HepG2 (cell line): ENCODE results near the gene ZNF416. TPM values are rescaled to one million over a fixed set of nuclear protein-coding genes. Genes with fewer than 3 reads are reported as not detected.

ENCODE experiments used
- ATM ChIP-seq: fragments of 450-650 bp; IDR thresholded peaks from 2 replicates; pipeline ENCODE4 v1.7.1; 2017; ENCODE audit warnings: mild to moderate bottlenecking, borderline replicate concordance
- GATAD1 ChIP-seq: IDR thresholded peaks from 2 replicates; pipeline ENCODE4 v1.6.1; 2016; ENCODE audit warnings: missing genetic modification reagents, missing compliant biosample characterization
- HNRNPK ChIP-seq: fragments of 200-400 bp; formaldehyde crosslinking; IDR thresholded peaks from 2 replicates; pipeline ENCODE4 v1.6.1; 2018; ENCODE audit warnings: low read length, low read depth, moderate library complexity, mild to moderate bottlenecking; ENCODE audit not compliant: poor library complexity, severe bottlenecking
- HOXA7 ChIP-seq: sonication (generic); formaldehyde crosslinking; IDR thresholded peaks from 2 replicates; pipeline ENCODE4 v1.8.1; 2022; ENCODE audit warnings: mild to moderate bottlenecking, missing genetic modification reagents, moderate library complexity
- ISX ChIP-seq: sonication (generic); formaldehyde crosslinking; conservative IDR thresholded peaks from 2 replicates; pipeline ENCODE4 v1.5.0; 2020; ENCODE audit warnings: missing genetic modification reagents
- MAFK ChIP-seq, 2 experiments: IDR thresholded peaks in 1 of 2; conservative IDR thresholded peaks in 1 of 2; 2 replicates each; pipeline ENCODE4 v1.6.1; 2011; ENCODE audit warnings: improper control_type of control experiment in 2 of 2, low read length in 2 of 2
- NCOA5 ChIP-seq: sonication (generic); formaldehyde crosslinking; IDR thresholded peaks from 2 replicates; pipeline ENCODE4 v1.4.0; 2020; ENCODE audit warnings: missing genetic modification reagents
- NR2F2 ChIP-seq: IDR thresholded peaks from 2 replicates; pipeline ENCODE4 v1.6.1; 2012; ENCODE audit warnings: low read depth, inconsistent platforms, borderline replicate concordance
- PRMT3 ChIP-seq: sonication (generic); formaldehyde crosslinking; IDR thresholded peaks from 2 replicates; pipeline ENCODE4 v1.8.1; 2022; ENCODE audit warnings: low read depth, mild to moderate bottlenecking, moderate library complexity, missing genetic modification reagents, borderline replicate concordance
- SRSF1 ChIP-seq: fragments of 200-400 bp; formaldehyde crosslinking; optimal IDR thresholded peaks from 2 replicates; pipeline ENCODE3; 2017; ENCODE audit warnings: mild to moderate bottlenecking, low read depth, low read length, moderate library complexity
- YEATS4 ChIP-seq: sonication (generic); formaldehyde crosslinking; IDR thresholded peaks from 2 replicates; pipeline ENCODE4 v1.4.0; 2020; ENCODE audit warnings: missing genetic modification reagents, borderline replicate concordance
- ZNF230 ChIP-seq: sonication (generic); formaldehyde crosslinking; IDR thresholded peaks from 2 replicates; pipeline ENCODE4 v1.4.0; 2020; ENCODE audit warnings: mild to moderate bottlenecking, missing genetic modification reagents
- ZNF33A ChIP-seq: sonication (generic); formaldehyde crosslinking; IDR thresholded peaks from 2 replicates; pipeline ENCODE4 v1.5.1; 2020; ENCODE audit warnings: missing genetic modification reagents, mild to moderate bottlenecking, moderate library complexity, borderline replicate concordance
- ZNF354B ChIP-seq: sonication (generic); formaldehyde crosslinking; IDR thresholded peaks from 2 replicates; pipeline ENCODE4 v1.8.0; 2022; ENCODE audit warnings: mild to moderate bottlenecking, missing genetic modification reagents
- ZNF552 ChIP-seq: sonication (generic); formaldehyde crosslinking; IDR thresholded peaks from 2 replicates; pipeline ENCODE4 v1.9.0; 2022; ENCODE audit warnings: missing genetic modification reagents, mild to moderate bottlenecking, borderline replicate concordance
- ZNF589 ChIP-seq: sonication (generic); formaldehyde crosslinking; conservative IDR thresholded peaks from 2 replicates; pipeline ENCODE4 v1.8.0; 2022; ENCODE audit warnings: mild to moderate bottlenecking, moderate library complexity, missing genetic modification reagents
- polyA plus RNA-seq, 8 experiments: library from polyadenylated mRNA; depleted of rRNA in 3 of 8; stranded (reverse) in 7 of 8; unstranded in 1 of 8; fragments of >200 nt; fragmentation: Illumina TruSeq in 4 of 8; extraction: Trizol in 4 of 8; gene quantifications; 2 replicates each; pipeline versions ENCODE4 v1.2.1 to v1.2.3, GENCODE V29; 2011 to 2016; ENCODE audit warnings: low read depth in 4 of 8, missing spikeins in 1 of 8, mixed read lengths in 1 of 8; ENCODE audit not compliant: insufficient read depth in 1 of 8
- total RNA-seq, 5 experiments: library from RNA; depleted of rRNA; stranded (reverse); fragments of >200 nt; fragmentation: Illumina TruSeq; extraction: Trizol; gene quantifications; 2 replicates each; pipeline ENCODE4 v1.2.3, GENCODE V29; 2016; ENCODE audit warnings: low read depth in 1 of 5
- TF ChIP-seq, protein P1 (sequence below): sonication (generic); formaldehyde crosslinking; IDR thresholded peaks from one replicate; pipeline ENCODE4 v1.5.1; 2020; ENCODE audit warnings: mild to moderate bottlenecking, missing genetic modification reagents; ENCODE audit errors: not compliant biosample characterization
- TF ChIP-seq, protein P2 (sequence below): sonication (generic); formaldehyde crosslinking; IDR thresholded peaks from 2 replicates; pipeline ENCODE4 v1.5.0; 2020; ENCODE audit warnings: missing genetic modification reagents

Gene ZNF416
- total and polyA plus RNA-seq, 2 of the 13 experiments (the other 11 are each of a cell fraction or from before 2014, with no cell fraction given) = 1.5 to 5.3 TPM

DNA sequence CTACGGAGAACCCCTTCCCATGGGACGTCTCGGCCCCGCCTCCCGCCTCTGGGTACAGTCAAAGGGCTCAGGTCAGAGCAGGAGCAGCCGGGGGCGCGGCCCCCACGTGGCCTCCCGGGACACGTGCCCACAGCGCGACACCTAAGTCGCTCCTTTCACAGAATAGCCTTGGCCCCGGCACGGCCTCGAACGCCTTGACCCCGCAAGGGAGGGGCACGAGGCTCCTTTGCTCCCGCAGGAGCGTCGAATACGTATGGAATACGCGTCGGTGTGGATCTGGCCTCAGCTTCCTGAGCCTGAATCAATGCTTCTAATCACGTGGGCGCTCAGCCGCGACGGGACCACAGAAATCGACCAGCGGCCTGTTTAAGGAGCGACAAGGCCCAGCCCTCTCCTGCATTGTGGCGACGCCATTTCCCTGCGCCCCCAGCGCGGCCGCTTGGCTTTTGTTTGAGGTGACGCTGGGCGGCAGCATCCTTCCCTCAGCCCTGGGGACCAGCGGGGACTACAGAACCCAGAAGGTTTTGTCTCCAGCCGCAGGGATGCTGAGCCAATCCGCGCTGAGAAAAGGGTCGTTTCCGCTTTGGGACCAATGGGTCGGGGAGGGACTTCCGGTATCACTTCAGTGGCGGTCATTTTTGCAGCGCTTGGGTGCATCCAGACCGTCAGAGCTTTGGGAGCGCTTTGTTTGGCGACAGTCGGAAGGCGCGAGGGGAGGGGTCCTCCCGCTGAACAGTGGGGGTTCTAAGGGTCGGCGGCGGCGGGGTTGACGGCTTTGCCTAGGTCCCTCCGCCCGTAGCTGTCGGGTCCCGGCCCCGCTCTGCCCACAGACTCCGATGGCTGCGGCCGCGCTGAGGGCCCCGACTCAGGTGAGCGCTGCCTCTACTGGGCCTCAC, 5.1 kb upstream of the ZNF416 start, which contains the start of gene ZIK1 (continued):
- TF ChIP-seq, protein P1, sequence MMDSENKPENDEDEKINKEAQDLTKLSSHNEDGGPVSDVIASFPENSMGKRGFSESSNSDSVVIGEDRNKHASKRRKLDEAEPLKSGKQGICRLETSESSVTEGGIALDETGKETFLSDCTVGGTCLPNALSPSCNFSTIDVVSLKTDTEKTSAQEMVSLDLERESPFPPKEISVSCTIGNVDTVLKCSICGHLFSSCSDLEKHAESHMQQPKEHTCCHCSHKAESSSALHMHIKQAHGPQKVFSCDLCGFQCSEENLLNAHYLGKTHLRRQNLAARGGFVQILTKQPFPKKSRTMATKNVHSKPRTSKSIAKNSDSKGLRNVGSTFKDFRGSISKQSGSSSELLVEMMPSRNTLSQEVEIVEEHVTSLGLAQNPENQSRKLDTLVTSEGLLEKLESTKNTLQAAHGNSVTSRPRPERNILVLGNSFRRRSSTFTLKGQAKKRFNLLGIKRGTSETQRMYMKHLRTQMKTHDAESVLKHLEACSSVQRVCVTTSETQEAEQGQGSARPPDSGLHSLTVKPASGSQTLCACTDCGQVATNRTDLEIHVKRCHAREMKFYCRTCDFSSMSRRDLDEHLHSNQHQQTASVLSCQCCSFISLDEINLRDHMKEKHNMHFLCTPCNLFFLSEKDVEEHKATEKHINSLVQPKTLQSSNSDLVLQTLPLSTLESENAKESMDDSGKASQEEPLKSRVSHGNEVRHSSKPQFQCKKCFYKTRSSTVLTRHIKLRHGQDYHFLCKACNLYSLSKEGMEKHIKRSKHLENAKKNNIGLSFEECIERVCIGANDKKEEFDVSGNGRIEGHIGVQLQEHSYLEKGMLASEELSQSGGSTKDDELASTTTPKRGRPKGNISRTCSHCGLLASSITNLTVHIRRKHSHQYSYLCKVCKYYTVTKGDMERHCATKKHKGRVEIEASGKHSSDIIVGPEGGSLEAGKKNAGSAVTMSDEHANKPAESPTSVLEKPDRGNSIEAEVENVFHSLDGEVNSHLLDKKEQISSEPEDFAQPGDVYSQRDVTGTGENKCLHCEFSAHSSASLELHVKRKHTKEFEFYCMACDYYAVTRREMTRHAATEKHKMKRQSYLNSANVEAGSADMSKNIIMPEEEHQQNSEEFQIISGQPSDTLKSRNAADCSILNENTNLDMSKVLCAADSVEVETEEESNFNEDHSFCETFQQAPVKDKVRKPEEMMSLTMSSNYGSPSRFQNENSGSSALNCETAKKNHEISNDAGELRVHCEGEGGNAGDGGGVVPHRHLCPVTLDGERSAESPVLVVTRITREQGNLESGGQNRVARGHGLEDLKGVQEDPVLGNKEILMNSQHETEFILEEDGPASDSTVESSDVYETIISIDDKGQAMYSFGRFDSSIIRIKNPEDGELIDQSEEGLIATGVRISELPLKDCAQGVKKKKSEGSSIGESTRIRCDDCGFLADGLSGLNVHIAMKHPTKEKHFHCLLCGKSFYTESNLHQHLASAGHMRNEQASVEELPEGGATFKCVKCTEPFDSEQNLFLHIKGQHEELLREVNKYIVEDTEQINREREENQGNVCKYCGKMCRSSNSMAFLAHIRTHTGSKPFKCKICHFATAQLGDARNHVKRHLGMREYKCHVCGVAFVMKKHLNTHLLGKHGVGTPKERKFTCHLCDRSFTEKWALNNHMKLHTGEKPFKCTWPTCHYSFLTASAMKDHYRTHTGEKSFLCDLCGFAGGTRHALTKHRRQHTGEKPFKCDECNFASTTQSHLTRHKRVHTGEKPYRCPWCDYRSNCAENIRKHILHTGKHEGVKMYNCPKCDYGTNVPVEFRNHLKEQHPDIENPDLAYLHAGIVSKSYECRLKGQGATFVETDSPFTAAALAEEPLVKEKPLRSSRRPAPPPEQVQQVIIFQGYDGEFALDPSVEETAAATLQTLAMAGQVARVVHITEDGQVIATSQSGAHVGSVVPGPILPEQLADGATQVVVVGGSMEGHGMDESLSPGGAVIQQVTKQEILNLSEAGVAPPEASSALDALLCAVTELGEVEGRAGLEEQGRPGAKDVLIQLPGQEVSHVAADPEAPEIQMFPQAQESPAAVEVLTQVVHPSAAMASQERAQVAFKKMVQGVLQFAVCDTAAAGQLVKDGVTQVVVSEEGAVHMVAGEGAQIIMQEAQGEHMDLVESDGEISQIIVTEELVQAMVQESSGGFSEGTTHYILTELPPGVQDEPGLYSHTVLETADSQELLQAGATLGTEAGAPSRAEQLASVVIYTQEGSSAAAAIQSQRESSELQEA (CRISPR knock-in tag) = no peak
- TF ChIP-seq MAFK (conservative IDR thresholded peaks at IDR 0.05 in 1 of 2, IDR thresholded peaks at IDR 0.05 in 1 of 2; ENCODE audit: low read length in 2 of 2) (no peak), PRMT3 (no peak), NCOA5 (CRISPR knock-in tag) (no peak), HNRNPK (no peak), SRSF1 (peak; percentile 44), ATM (no peak), NR2F2 (no peak), HOXA7 (CRISPR knock-in tag) (no peak), ZNF552 (CRISPR knock-in tag) (no peak), ISX (no peak), ZNF33A (CRISPR knock-in tag) (no peak), ZNF354B (CRISPR knock-in tag) (no peak), YEATS4 (CRISPR knock-in tag) (no peak), GATAD1 (CRISPR knock-in tag) (peak; percentile 83), ZNF589 (CRISPR knock-in tag) (no peak), ZNF230 (CRISPR knock-in tag) (no peak)
- TF ChIP-seq, protein P2, sequence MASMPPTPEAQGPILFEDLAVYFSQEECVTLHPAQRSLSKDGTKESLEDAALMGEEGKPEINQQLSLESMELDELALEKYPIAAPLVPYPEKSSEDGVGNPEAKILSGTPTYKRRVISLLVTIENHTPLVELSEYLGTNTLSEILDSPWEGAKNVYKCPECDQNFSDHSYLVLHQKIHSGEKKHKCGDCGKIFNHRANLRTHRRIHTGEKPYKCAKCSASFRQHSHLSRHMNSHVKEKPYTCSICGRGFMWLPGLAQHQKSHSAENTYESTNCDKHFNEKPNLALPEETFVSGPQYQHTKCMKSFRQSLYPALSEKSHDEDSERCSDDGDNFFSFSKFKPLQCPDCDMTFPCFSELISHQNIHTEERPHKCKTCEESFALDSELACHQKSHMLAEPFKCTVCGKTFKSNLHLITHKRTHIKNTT (CRISPR knock-in tag) = no peak
